Right ventricle myocardium inferior (tissue), 1 donor: Measurements from ENCODE around the gene TRAPPC8. TPM values are rescaled to one million over a fixed set of nuclear protein-coding genes. Genes with fewer than 3 reads are reported as not detected.

Source experiments
- total RNA-seq: library from RNA; stranded (reverse); fragmentation: NEBNext Ultra II Directional; extraction: Animal tissue kit (Norgen Biotek cat#: 25700); gene quantifications from one replicate; pipeline ENCODE4 v1.2.1, GENCODE V29; 2021
- donor health status: DM: no; HTN: yes; CAD: no; lungs with severe emphysema.

The TRAPPC8 gene
- total RNA-seq, 1 donor from 2014 or later: 30.9 TPM

Other genes with a start within 250 kb of the TRAPPC8 start
- not detected for gene SLC25A52, start 182.2 kb downstream of the TRAPPC8 start, total RNA-seq
- 5.6 TPM for gene RNF125, start 75.7 kb upstream of the TRAPPC8 start, total RNA-seq
- 8.0 TPM for gene RNF138, start 148.7 kb upstream of the TRAPPC8 start, total RNA-seq
- not detected for gene MEP1B, start 246.9 kb upstream of the TRAPPC8 start, total RNA-seq